ENCODE measurements around the gene ZNF846.

DNA sequence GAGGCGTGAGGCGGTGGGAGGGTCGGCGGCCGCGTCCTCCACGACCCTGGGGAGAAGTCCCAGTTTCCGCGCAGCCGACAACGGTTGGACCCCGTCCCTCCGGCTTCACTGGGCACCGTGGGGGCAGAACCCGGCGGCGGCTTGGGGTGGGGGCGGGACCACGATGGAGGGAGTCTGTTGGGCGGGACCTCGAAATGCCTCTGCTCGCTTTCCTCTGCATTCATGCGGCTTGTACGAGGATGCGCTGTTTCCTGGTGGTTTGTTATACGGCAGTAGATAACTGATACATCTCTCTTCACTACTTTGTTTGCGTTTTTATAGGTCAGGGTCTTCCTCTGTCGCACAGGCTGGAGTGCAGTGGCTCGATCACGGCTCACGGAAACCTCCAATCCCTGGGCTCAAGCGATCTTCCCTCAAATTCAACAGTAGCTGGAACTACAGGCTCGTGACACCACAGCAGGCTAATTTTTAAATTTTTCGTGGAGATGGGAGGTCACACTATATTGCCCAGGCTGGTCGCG is 24.6 kb upstream of the ZNF846 start:
- no peak for TF ChIP-seq BHLHE40 (IDR thresholded peaks at IDR 0.05; ENCODE audit: borderline replicate concordance)
- TF ChIP-seq FOXM1 (IDR thresholded peaks at IDR 0.05; ENCODE audit: borderline replicate concordance) = no peak
- TF ChIP-seq, protein P1, sequence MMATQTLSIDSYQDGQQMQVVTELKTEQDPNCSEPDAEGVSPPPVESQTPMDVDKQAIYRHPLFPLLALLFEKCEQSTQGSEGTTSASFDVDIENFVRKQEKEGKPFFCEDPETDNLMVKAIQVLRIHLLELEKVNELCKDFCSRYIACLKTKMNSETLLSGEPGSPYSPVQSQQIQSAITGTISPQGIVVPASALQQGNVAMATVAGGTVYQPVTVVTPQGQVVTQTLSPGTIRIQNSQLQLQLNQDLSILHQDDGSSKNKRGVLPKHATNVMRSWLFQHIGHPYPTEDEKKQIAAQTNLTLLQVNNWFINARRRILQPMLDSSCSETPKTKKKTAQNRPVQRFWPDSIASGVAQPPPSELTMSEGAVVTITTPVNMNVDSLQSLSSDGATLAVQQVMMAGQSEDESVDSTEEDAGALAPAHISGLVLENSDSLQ (IDR thresholded peaks at IDR 0.05) = no peak
- no peak for TF ChIP-seq FOXA1 (IDR thresholded peaks at IDR 0.05)
- no peak for TF ChIP-seq L3MBTL2 (conservative IDR thresholded peaks at IDR 0.05)
- no peak for TF ChIP-seq ELF4 (IDR thresholded peaks at IDR 0.05)
- no peak for TF ChIP-seq ARNT (IDR thresholded peaks at IDR 0.05)
- TF ChIP-seq CTBP1 (IDR thresholded peaks at IDR 0.05; ENCODE audit: borderline replicate concordance) = no peak
- TF ChIP-seq TARDBP (IDR thresholded peaks at IDR 0.05) = no peak
- no peak for TF ChIP-seq SP1 (IDR thresholded peaks at IDR 0.05)
- TF ChIP-seq SUZ12 (IDR thresholded peaks at IDR 0.05) = no peak
- TF ChIP-seq FOXK2 (IDR thresholded peaks at IDR 0.05) = no peak
- no peak for TF ChIP-seq ZNF384 (IDR thresholded peaks at IDR 0.05)
